ENCODE results near the gene ABLIM3. TPM values are rescaled to one million over a fixed set of nuclear protein-coding genes. Genes with fewer than 3 reads are reported as not detected.
A peak's percentile ranks its signal among the peaks of the same experiment; 100 is the strongest.

ABLIM3 gene
- total RNA-seq, 4 donors from 2014 or later: 14.8 to 50.7 (median 25.4) TPM

- no peaks in the 10 kb centered on the region for H3K36me3 ChIP-seq
- H3K27me3 ChIP-seq: no peaks in the 10 kb centered on the region
- H3K27ac ChIP-seq: peak overlapping the region in 3 of 4 donors; percentile 24 to 67 (median 46)
- no peak overlapping the region for H3K4me3 ChIP-seq
- 91 to 95% methylated on average over 3 to 4 of the region's 4 CpGs for WGBS, 2 donors (ENCODE audit: low coverage in 1 of 2)
- no peak for ATAC-seq
- TF ChIP-seq POLR2A (IDR thresholded peaks at IDR 0.05): no peak
- TF ChIP-seq, protein P1, sequence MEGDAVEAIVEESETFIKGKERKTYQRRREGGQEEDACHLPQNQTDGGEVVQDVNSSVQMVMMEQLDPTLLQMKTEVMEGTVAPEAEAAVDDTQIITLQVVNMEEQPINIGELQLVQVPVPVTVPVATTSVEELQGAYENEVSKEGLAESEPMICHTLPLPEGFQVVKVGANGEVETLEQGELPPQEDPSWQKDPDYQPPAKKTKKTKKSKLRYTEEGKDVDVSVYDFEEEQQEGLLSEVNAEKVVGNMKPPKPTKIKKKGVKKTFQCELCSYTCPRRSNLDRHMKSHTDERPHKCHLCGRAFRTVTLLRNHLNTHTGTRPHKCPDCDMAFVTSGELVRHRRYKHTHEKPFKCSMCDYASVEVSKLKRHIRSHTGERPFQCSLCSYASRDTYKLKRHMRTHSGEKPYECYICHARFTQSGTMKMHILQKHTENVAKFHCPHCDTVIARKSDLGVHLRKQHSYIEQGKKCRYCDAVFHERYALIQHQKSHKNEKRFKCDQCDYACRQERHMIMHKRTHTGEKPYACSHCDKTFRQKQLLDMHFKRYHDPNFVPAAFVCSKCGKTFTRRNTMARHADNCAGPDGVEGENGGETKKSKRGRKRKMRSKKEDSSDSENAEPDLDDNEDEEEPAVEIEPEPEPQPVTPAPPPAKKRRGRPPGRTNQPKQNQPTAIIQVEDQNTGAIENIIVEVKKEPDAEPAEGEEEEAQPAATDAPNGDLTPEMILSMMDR (IDR thresholded peaks at IDR 0.05): no peak
- no peak for TF ChIP-seq POLR2AphosphoS5 (IDR thresholded peaks at IDR 0.05)
- TF ChIP-seq EP300 (IDR thresholded peaks at IDR 0.05): no peak
- H3K4me1 ChIP-seq: peaks cover 0 to 62% (median 23%) of the 10 kb centered on the region in 3 donors
- no peaks in the 10 kb centered on the region for H3K9me3 ChIP-seq
Measured at GRCh38 chr5:149153193-149153750, 12.0 kb downstream of the ABLIM3 start.

GRCh38 chr5:149153751-149154610, 12.7 kb downstream of the ABLIM3 start:
- H3K4me1 ChIP-seq: peaks cover 0 to 62% (median 23%) of the 10 kb centered on the region in 3 donors
- WGBS, 2 donors (ENCODE audit: low coverage in 1 of 2): 80% methylated on average over 1 of the region's 8 CpGs; no CpG with 5 or more reads in 1 of the 2 donors
- H3K36me3 ChIP-seq: no peaks in the 10 kb centered on the region
- H3K9me3 ChIP-seq: no peaks in the 10 kb centered on the region
- peak; percentile 72 for ATAC-seq
- H3K27me3 ChIP-seq: no peaks in the 10 kb centered on the region
- TF ChIP-seq EP300 (IDR thresholded peaks at IDR 0.05) (no peak), POLR2A (IDR thresholded peaks at IDR 0.05) (no peak), POLR2AphosphoS5 (IDR thresholded peaks at IDR 0.05) (no peak)
- peak overlapping the region; percentile 4 to 67 (median 35) for H3K27ac ChIP-seq
- no peak overlapping the region for H3K4me3 ChIP-seq

- TF ChIP-seq EP300 (IDR thresholded peaks at IDR 0.05): no peak
- TF ChIP-seq POLR2A (IDR thresholded peaks at IDR 0.05): no peak
- TF ChIP-seq, protein P1 (IDR thresholded peaks at IDR 0.05): no peak
- TF ChIP-seq POLR2AphosphoS5 (IDR thresholded peaks at IDR 0.05): no peak
- Histone ChIP-seq H3K27ac (peak overlapping the region in 2 of 4 donors; percentile 22 to 46), H3K9me3 (no peaks in the 10 kb centered on the region), H3K4me3 (no peak overlapping the region), H3K4me1 (peaks cover 0 to 59% (median 22%) of the 10 kb centered on the region in 3 donors), H3K36me3 (no peaks in the 10 kb centered on the region), H3K27me3 (no peaks in the 10 kb centered on the region)
- 88 to 100% methylated on average over 1 of the region's 1 CpG for WGBS, 2 donors (ENCODE audit: low coverage in 1 of 2)
- no peak for ATAC-seq
Measured at GRCh38 chr5:149154650-149155049, 13.4 kb downstream of the ABLIM3 start.

GRCh38 chr5:149156435-149157083, 15.3 kb downstream of the ABLIM3 start:
- Histone ChIP-seq H3K27me3 (no peaks in the 10 kb centered on the region), H3K4me3 (no peak overlapping the region), H3K36me3 (no peaks in the 10 kb centered on the region), H3K4me1 (peaks cover 0 to 52% (median 20%) of the 10 kb centered on the region in 3 donors), H3K9me3 (no peaks in the 10 kb centered on the region), H3K27ac (no peak overlapping the region)
- TF ChIP-seq POLR2A (IDR thresholded peaks at IDR 0.05) (no peak), EP300 (IDR thresholded peaks at IDR 0.05) (no peak), POLR2AphosphoS5 (IDR thresholded peaks at IDR 0.05) (no peak)
- TF ChIP-seq, protein P1 (IDR thresholded peaks at IDR 0.05): no peak
- 82 to 86% methylated on average over 4 of the region's 4 CpGs for WGBS, 2 donors (ENCODE audit: low coverage in 1 of 2)
- no peak for ATAC-seq

GRCh38 chr5:149157330-149157729, 16.0 kb downstream of the ABLIM3 start:
- peaks cover 0 to 50% (median 17%) of the 10 kb centered on the region in 3 donors for H3K4me1 ChIP-seq
- 89 to 100% methylated on average over 1 to 2 of the region's 2 CpGs for WGBS, 2 donors (ENCODE audit: low coverage in 1 of 2)
- ATAC-seq: no peak

More at GRCh38 chr5:149157330-149157729, 16.0 kb downstream of the ABLIM3 start:
- Histone ChIP-seq H3K27me3 (no peaks in the 10 kb centered on the region), H3K27ac (no peak overlapping the region), H3K36me3 (no peaks in the 10 kb centered on the region), H3K9me3 (no peaks in the 10 kb centered on the region), H3K4me3 (no peak overlapping the region)
- TF ChIP-seq POLR2A (IDR thresholded peaks at IDR 0.05): no peak
- no peak for TF ChIP-seq POLR2AphosphoS5 (IDR thresholded peaks at IDR 0.05)
- TF ChIP-seq, protein P1 (IDR thresholded peaks at IDR 0.05): no peak
- TF ChIP-seq EP300 (IDR thresholded peaks at IDR 0.05): no peak

Data from gastroesophageal sphincter (tissue), 4 donors.